ENCODE data around the gene SLC4A5.

Gene SLC4A5

GRCh38 chr2:74252036-74252435 is 91.2 kb downstream of the SLC4A5 start:
- TF ChIP-seq NFIC (IDR thresholded peaks at IDR 0.05) (no peak), TEAD4 (IDR thresholded peaks at IDR 0.05) (no peak), YY1 (IDR thresholded peaks at IDR 0.05; ENCODE audit: low read depth) (no peak), TCF12 (IDR thresholded peaks at IDR 0.05; ENCODE audit: low read depth) (no peak), FOXM1 (IDR thresholded peaks at IDR 0.05; ENCODE audit: borderline replicate concordance, low read depth) (no peak), CEBPB (IDR thresholded peaks at IDR 0.05) (no peak), EP300 (IDR thresholded peaks at IDR 0.05; ENCODE audit: borderline replicate concordance) (no peak), EGR1 (IDR thresholded peaks at IDR 0.05) (no peak), CREB1 (IDR thresholded peaks at IDR 0.05; ENCODE audit: low read depth) (no peak), TAF1 (IDR thresholded peaks at IDR 0.05; ENCODE audit: low read depth) (no peak), RAD21 (IDR thresholded peaks at IDR 0.05; ENCODE audit: low read depth) (no peak), ZBTB7A (IDR thresholded peaks at IDR 0.05; ENCODE audit: low read depth) (no peak)
- TF ChIP-seq, protein P1, sequence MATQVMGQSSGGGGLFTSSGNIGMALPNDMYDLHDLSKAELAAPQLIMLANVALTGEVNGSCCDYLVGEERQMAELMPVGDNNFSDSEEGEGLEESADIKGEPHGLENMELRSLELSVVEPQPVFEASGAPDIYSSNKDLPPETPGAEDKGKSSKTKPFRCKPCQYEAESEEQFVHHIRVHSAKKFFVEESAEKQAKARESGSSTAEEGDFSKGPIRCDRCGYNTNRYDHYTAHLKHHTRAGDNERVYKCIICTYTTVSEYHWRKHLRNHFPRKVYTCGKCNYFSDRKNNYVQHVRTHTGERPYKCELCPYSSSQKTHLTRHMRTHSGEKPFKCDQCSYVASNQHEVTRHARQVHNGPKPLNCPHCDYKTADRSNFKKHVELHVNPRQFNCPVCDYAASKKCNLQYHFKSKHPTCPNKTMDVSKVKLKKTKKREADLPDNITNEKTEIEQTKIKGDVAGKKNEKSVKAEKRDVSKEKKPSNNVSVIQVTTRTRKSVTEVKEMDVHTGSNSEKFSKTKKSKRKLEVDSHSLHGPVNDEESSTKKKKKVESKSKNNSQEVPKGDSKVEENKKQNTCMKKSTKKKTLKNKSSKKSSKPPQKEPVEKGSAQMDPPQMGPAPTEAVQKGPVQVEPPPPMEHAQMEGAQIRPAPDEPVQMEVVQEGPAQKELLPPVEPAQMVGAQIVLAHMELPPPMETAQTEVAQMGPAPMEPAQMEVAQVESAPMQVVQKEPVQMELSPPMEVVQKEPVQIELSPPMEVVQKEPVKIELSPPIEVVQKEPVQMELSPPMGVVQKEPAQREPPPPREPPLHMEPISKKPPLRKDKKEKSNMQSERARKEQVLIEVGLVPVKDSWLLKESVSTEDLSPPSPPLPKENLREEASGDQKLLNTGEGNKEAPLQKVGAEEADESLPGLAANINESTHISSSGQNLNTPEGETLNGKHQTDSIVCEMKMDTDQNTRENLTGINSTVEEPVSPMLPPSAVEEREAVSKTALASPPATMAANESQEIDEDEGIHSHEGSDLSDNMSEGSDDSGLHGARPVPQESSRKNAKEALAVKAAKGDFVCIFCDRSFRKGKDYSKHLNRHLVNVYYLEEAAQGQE (IDR thresholded peaks at IDR 0.05; ENCODE audit: low read depth) = no peak
- TF ChIP-seq, protein P2, sequence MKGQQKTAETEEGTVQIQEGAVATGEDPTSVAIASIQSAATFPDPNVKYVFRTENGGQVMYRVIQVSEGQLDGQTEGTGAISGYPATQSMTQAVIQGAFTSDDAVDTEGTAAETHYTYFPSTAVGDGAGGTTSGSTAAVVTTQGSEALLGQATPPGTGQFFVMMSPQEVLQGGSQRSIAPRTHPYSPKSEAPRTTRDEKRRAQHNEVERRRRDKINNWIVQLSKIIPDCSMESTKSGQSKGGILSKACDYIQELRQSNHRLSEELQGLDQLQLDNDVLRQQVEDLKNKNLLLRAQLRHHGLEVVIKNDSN (IDR thresholded peaks at IDR 0.05) = no peak
- TF ChIP-seq, protein P3, sequence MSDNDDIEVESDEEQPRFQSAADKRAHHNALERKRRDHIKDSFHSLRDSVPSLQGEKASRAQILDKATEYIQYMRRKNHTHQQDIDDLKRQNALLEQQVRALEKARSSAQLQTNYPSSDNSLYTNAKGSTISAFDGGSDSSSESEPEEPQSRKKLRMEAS (IDR thresholded peaks at IDR 0.05) = no peak

- TF ChIP-seq EGR1 (IDR thresholded peaks at IDR 0.05) (no peak), ZBTB7A (IDR thresholded peaks at IDR 0.05; ENCODE audit: low read depth) (0 out of 2 replicates have a peak, but pooled peaks have one; percentile 21), RAD21 (IDR thresholded peaks at IDR 0.05; ENCODE audit: low read depth) (peak; percentile 77)
These were observed 93.0 kb downstream of the SLC4A5 start for GRCh38 chr2:74250189-74250631.

- TF ChIP-seq NFIC (IDR thresholded peaks at IDR 0.05) = no peak
- TF ChIP-seq CREB1 (IDR thresholded peaks at IDR 0.05; ENCODE audit: low read depth) = no peak
- TF ChIP-seq, protein P2 (IDR thresholded peaks at IDR 0.05) = no peak
- no peak for TF ChIP-seq TAF1 (IDR thresholded peaks at IDR 0.05; ENCODE audit: low read depth)
- no peak for TF ChIP-seq TCF12 (IDR thresholded peaks at IDR 0.05; ENCODE audit: low read depth)
- TF ChIP-seq TEAD4 (IDR thresholded peaks at IDR 0.05) = no peak
- TF ChIP-seq EGR1 (IDR thresholded peaks at IDR 0.05) = no peak
- TF ChIP-seq, protein P3 (IDR thresholded peaks at IDR 0.05) = no peak
- TF ChIP-seq, protein P1 (IDR thresholded peaks at IDR 0.05; ENCODE audit: low read depth) = no peak
- TF ChIP-seq FOXM1 (IDR thresholded peaks at IDR 0.05; ENCODE audit: borderline replicate concordance, low read depth) = no peak
- TF ChIP-seq ZBTB7A (IDR thresholded peaks at IDR 0.05; ENCODE audit: low read depth) = no peak
- no peak for TF ChIP-seq RAD21 (IDR thresholded peaks at IDR 0.05; ENCODE audit: low read depth)
- no peak for TF ChIP-seq EP300 (IDR thresholded peaks at IDR 0.05; ENCODE audit: borderline replicate concordance)
- TF ChIP-seq YY1 (IDR thresholded peaks at IDR 0.05; ENCODE audit: low read depth) = no peak
- no peak for TF ChIP-seq CEBPB (IDR thresholded peaks at IDR 0.05)
These were observed 93.7 kb downstream of the SLC4A5 start for GRCh38 chr2:74249406-74250122.

DNA sequence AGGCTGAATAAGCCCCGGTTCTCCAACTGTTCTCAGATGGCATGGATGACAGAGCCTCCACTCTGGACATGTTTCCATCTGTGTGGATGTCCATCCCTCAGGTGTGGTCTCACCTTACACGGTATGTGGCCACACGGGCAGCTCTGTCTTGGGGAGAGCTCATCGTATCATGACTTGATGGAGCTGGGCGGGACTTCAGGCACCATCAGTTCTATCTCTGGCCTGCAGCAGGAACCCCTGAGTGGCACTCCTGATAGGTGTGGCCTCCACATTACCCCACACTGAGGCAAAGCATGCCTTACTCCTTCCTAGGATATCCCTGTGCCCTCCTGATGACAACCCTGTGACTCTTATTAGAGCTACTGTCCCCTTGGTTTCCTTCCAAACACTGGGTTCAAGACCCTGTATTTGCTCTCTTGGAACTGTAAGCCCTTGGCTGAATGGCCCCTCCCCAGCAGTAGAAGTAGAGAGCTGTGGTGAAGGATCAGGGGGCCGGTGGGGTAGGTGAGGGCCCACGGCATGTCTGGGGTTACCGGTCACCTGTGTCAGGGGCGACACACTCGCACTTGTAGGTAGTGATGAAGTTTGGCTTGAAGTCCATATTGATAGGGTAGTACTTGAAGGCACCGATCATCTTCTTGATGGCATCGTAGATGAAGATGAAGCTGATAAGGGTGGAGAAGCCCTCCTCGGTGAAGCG is 96.6 kb downstream of the SLC4A5 start:
- TF ChIP-seq EGR1 (IDR thresholded peaks at IDR 0.05) (no peak), FOXM1 (IDR thresholded peaks at IDR 0.05; ENCODE audit: borderline replicate concordance, low read depth) (no peak), RAD21 (IDR thresholded peaks at IDR 0.05; ENCODE audit: low read depth) (no peak), NFIC (IDR thresholded peaks at IDR 0.05) (no peak), TCF12 (IDR thresholded peaks at IDR 0.05; ENCODE audit: low read depth) (no peak), TAF1 (IDR thresholded peaks at IDR 0.05; ENCODE audit: low read depth) (no peak), CREB1 (IDR thresholded peaks at IDR 0.05; ENCODE audit: low read depth) (no peak), TEAD4 (IDR thresholded peaks at IDR 0.05) (no peak), YY1 (IDR thresholded peaks at IDR 0.05; ENCODE audit: low read depth) (no peak), ZBTB7A (IDR thresholded peaks at IDR 0.05; ENCODE audit: low read depth) (no peak), CEBPB (IDR thresholded peaks at IDR 0.05) (no peak), EP300 (IDR thresholded peaks at IDR 0.05; ENCODE audit: borderline replicate concordance) (no peak)
- TF ChIP-seq, protein P1 (IDR thresholded peaks at IDR 0.05; ENCODE audit: low read depth) = no peak
- TF ChIP-seq, protein P3 (IDR thresholded peaks at IDR 0.05) = no peak
- TF ChIP-seq, protein P2 (IDR thresholded peaks at IDR 0.05) = no peak
